Kidney (tissue), 14 donors: ENCODE results near the gene CBX2. TPM values are rescaled to one million over a fixed set of nuclear protein-coding genes. Genes with fewer than 3 reads are reported as not detected.

Source experiments
- DNase-seq, 5 donors: peaks; one replicate each; pipeline ENCODE4 v3.0.0-alpha.2; 2013 to 2020
- FAIRE-seq: peaks from 2 replicates; lab custom pipeline; 2012; peaks lifted over from hg19 to GRCh38; lab: Jason Lieb, UNC
- H3K27ac ChIP-seq, 2 donors: one replicate each; pipeline ENCODE4 v1.7.0; 2013; ENCODE audit warnings: low read depth in 2 of 2, low read length in 2 of 2, inconsistent platforms in 1 of 2
- H3K27me3 ChIP-seq: one replicate; pipeline ENCODE4 v1.7.1; 2013; ENCODE audit warnings: low read length, inconsistent platforms; ENCODE audit not compliant: control insufficient read depth, insufficient read depth
- H3K36me3 ChIP-seq, 3 donors: one replicate each; pipeline versions ENCODE4 v1.7.0 to v1.7.1; 2013; ENCODE audit warnings: low read length in 3 of 3, control low read depth in 1 of 3, inconsistent platforms in 1 of 3; ENCODE audit not compliant: insufficient read depth in 3 of 3, control insufficient read depth in 2 of 3
- H3K4me1 ChIP-seq, 3 donors: one replicate each; pipeline versions ENCODE4 v1.7.0 to v1.7.1; 2013; ENCODE audit warnings: low read length in 3 of 3, inconsistent platforms in 1 of 3, low read depth in 1 of 3; ENCODE audit not compliant: control insufficient read depth in 2 of 3, insufficient read depth in 2 of 3
- H3K4me3 ChIP-seq, 3 donors: one replicate each; pipeline versions ENCODE4 v1.7.0 to v1.8.1; 2013; ENCODE audit warnings: low read length in 3 of 3, control low read depth in 1 of 3, inconsistent platforms in 1 of 3
- H3K9ac ChIP-seq, 3 donors: one replicate each; pipeline versions ENCODE4 v1.7.0 to v1.7.1; 2013; ENCODE audit warnings: low read length in 3 of 3, control low read depth in 1 of 3, inconsistent platforms in 1 of 3
- H3K9me3 ChIP-seq, 3 donors: one replicate each; pipeline versions ENCODE4 v1.7.0 to v1.7.1; 2013; ENCODE audit warnings: low read length in 3 of 3, control low read depth in 1 of 3, inconsistent platforms in 1 of 3; ENCODE audit not compliant: control insufficient read depth in 2 of 3, insufficient read depth in 1 of 3
- CTCF ChIP-seq: IDR thresholded peaks from 3 replicates; pipeline ENCODE4 v1.5.1; 2012; ENCODE audit warnings: mild to moderate bottlenecking, moderate library complexity, borderline replicate concordance; ENCODE audit not compliant: insufficient read depth; ENCODE audit errors: extremely low read depth
- intact Hi-C: fragments of 100-400 bp; cut with DNase I; formaldehyde crosslinking; loops from one replicate; pipeline ENCODE4 v1.11.1; 2022
- polyA plus RNA-seq: library from polyadenylated mRNA; stranded (reverse); fragments of 350-450 nt; fragmentation: Illumina TruSeq; extraction: RNeasy Lipid Tissue Mini Kit (QIAGEN cat#74804); gene quantifications from one replicate; pipeline ENCODE4 v1.2.3, GENCODE V29; 2014; ENCODE audit warnings: low read depth, low replicate concordance; ENCODE audit not compliant: insufficient read depth
- total RNA-seq: library from RNA; stranded (reverse); fragmentation: NEBNext Ultra II Directional; extraction: Animal tissue kit (Norgen Biotek cat#: 25700); gene quantifications from one replicate; pipeline ENCODE4 v1.2.1, GENCODE V29; 2021
- donor health status: control.
- donor health status: control.
- donor health status: control.
- donor health status: control.
- donor health status: control.
- donor health status: DM: yes; HTN: yes; CAD: no.
- donor health status: Normal renal cell carcinoma (clear cell type).

The CBX2 gene
- total and polyA plus RNA-seq, 2 donors from 2014 or later, result 2.2 to 3.5 TPM

GRCh38 chr17:79826841-79827578 lies 49.1 kb downstream of the CBX2 start:
- no peak overlapping the region for H3K9ac ChIP-seq
- peaks cover 0 to 5% (median 3%) of the 10 kb centered on the region in 3 donors for H3K4me1 ChIP-seq
- no peaks in the 10 kb centered on the region for H3K36me3 ChIP-seq
- no peaks in the 10 kb centered on the region for H3K9me3 ChIP-seq
- no peak for TF ChIP-seq CTCF
- peak in 3 of 5 donors; percentile 38 to 80 (median 70) for DNase-seq
- intact Hi-C loops, result no loop called here
- no peak overlapping the region for H3K27ac ChIP-seq
- H3K27me3 ChIP-seq, result peaks cover 2% of the 10 kb centered on the region
- FAIRE-seq, result no peak
- H3K4me3 ChIP-seq, result no peak overlapping the region

GRCh38 chr17:79829004-79829403 lies 51.1 kb downstream of the CBX2 start:
- H3K36me3 ChIP-seq, result no peaks in the 10 kb centered on the region
- no peak for FAIRE-seq

GRCh38 chr17:79829457-79829856 lies 51.5 kb downstream of the CBX2 start:
- Histone ChIP-seq H3K36me3 (peaks cover 0 to under 1% (median 0%) of the 10 kb centered on the region in 3 donors), H3K9me3 (no peaks in the 10 kb centered on the region), H3K27me3 (peaks cover 2% of the 10 kb centered on the region), H3K27ac (no peak overlapping the region), H3K4me1 (peaks cover 0 to 7% (median 5%) of the 10 kb centered on the region in 3 donors), H3K4me3 (no peak overlapping the region), H3K9ac (no peak overlapping the region)
- FAIRE-seq (no peak), DNase-seq (no peak)
- TF ChIP-seq CTCF, result no peak
- intact Hi-C loops, result no loop called here

More at GRCh38 chr17:79829004-79829403, 51.1 kb downstream of the CBX2 start:
- no peak overlapping the region for H3K27ac ChIP-seq
- peaks cover 2% of the 10 kb centered on the region for H3K27me3 ChIP-seq
- no peak for TF ChIP-seq CTCF
- H3K4me3 ChIP-seq, result no peak overlapping the region
- H3K9ac ChIP-seq, result no peak overlapping the region
- intact Hi-C loops, result no loop called here
- no peaks in the 10 kb centered on the region for H3K9me3 ChIP-seq
- DNase-seq, result no peak
- H3K4me1 ChIP-seq, result peaks cover 0 to 7% (median 5%) of the 10 kb centered on the region in 3 donors
